HEK293T (cell line): ENCODE results near the gene FAM222B.

Source experiments
- CTCF ChIA-PET: fragments of 350-600 bp; formaldehyde crosslinking; extraction: SDS; loops from one replicate; lab custom pipeline; 2021; ENCODE audit warnings: antibody characterized with exemption, inconsistent platforms; lab: Yijun Ruan, JAX
- POLR2A ChIA-PET: fragments of 350-600 bp; formaldehyde crosslinking; extraction: SDS; loops from one replicate; lab custom pipeline; 2020; ENCODE audit warnings: antibody characterized with exemption, inconsistent platforms; lab: Yijun Ruan, JAX
- DNase-seq: peaks from one replicate; pipeline ENCODE4 v3.0.0; 2012; ENCODE audit warnings: mixed read lengths; ENCODE audit errors: extremely low spot score
- ARNT ChIP-seq: fragments of 450-650 bp; IDR thresholded peaks from 2 replicates; pipeline ENCODE4 v1.6.1; 2017; ENCODE audit warnings: mild to moderate bottlenecking
- BHLHE40 ChIP-seq: fragments of 450-650 bp; IDR thresholded peaks from 2 replicates; pipeline ENCODE4 v1.6.1; 2016; ENCODE audit warnings: mild to moderate bottlenecking, moderate library complexity, borderline replicate concordance
- CTBP1 ChIP-seq: fragments of 450-650 bp; IDR thresholded peaks from 2 replicates; pipeline ENCODE4 v1.6.1; 2016; ENCODE audit warnings: borderline replicate concordance
- ELF4 ChIP-seq: fragments of 450-650 bp; IDR thresholded peaks from 2 replicates; pipeline ENCODE4 v1.6.1; 2017; ENCODE audit warnings: antibody characterized with exemption
- FOXA1 ChIP-seq: fragments of 450-650 bp; IDR thresholded peaks from 2 replicates; pipeline ENCODE4 v1.6.1; 2016; ENCODE audit warnings: mild to moderate bottlenecking
- FOXK2 ChIP-seq: fragments of 450-650 bp; IDR thresholded peaks from 2 replicates; pipeline ENCODE4 v1.6.1; 2016; ENCODE audit warnings: mild to moderate bottlenecking
- FOXM1 ChIP-seq: fragments of 450-650 bp; IDR thresholded peaks from 2 replicates; pipeline ENCODE4 v1.6.1; 2017; ENCODE audit warnings: mild to moderate bottlenecking, borderline replicate concordance
- HDGF ChIP-seq: fragments of 450-650 bp; IDR thresholded peaks from 2 replicates; pipeline ENCODE4 v1.6.1; 2017; ENCODE audit warnings: antibody characterized with exemption, borderline replicate concordance
- L3MBTL2 ChIP-seq: fragments of 450-650 bp; conservative IDR thresholded peaks from 2 replicates; pipeline ENCODE4 v1.6.1; 2016; ENCODE audit warnings: mild to moderate bottlenecking
- LEF1 ChIP-seq: fragments of 450-650 bp; IDR thresholded peaks from 2 replicates; pipeline ENCODE4 v1.6.1; 2017; ENCODE audit warnings: mild to moderate bottlenecking, borderline replicate concordance
- NFRKB ChIP-seq: fragments of 450-650 bp; IDR thresholded peaks from 2 replicates; pipeline ENCODE4 v1.6.1; 2016; ENCODE audit warnings: mild to moderate bottlenecking, moderate library complexity
- SP1 ChIP-seq: fragments of 450-650 bp; IDR thresholded peaks from 2 replicates; pipeline ENCODE4 v1.6.1; 2017
- SUZ12 ChIP-seq: fragments of 450-650 bp; IDR thresholded peaks from 2 replicates; pipeline ENCODE4 v1.6.1; 2016; ENCODE audit warnings: mild to moderate bottlenecking
- TARDBP ChIP-seq: fragments of 450-650 bp; IDR thresholded peaks from 2 replicates; pipeline ENCODE4 v1.6.1; 2016
- ZNF384 ChIP-seq: fragments of 450-650 bp; IDR thresholded peaks from 2 replicates; pipeline ENCODE4 v1.6.1; 2016
- TF ChIP-seq, protein P1 (sequence below): fragments of 450-650 bp; IDR thresholded peaks from 2 replicates; pipeline ENCODE4 v1.6.1; 2016

FAM222B gene

GRCh38 chr17:28842282-28843012 lies at the start of gene FAM222B:
FAM222B (minus strand) TSS chr17:28842790; CDS start chr17:28766667, 76,123 bp downstream.
- TF ChIP-seq ZNF384 = no peak
- TF ChIP-seq ELF4 = no peak
- TF ChIP-seq FOXM1 = no peak
- TF ChIP-seq L3MBTL2 = 0 out of 2 replicates have a peak, but pooled peaks have one; percentile 41
- peak; percentile 95 for DNase-seq
- ChIA-PET POLR2A (interaction anchor here (0.5 to 3.6 kb wide), 34 partner anchors 10 to 547 kb away, joined by 3 to 22 read pairs (median 5); partner anchors contain the start of genes ERAL1, FLOT2, NEK8 and PHF12), CTCF (interaction anchor here (0.6 to 1.7 kb wide), 6 partner anchors 11 to 115 kb away, joined by 3 to 8 read pairs (median 4); no protein-coding TSS in a partner anchor)

DNA sequence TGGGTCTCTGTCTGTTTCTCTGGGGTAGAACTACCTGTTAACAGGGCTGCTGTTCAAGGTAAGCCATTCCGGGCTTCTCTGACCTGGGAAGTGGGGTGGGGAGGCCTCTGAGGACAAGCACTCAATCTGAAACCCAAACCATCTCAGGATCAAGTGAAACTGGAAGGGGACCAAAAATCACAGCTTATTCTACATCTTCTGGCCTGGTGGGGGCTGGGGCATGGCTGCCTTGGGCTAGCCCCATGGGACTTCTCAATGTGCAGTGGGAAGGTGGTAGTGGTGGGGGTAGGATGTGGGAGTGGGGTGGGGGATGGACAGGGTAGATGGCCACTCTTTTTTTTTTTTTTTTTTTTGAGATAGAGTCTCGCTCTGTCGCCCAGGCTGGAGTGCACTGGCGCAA lies 49.4 kb upstream of the FAM222B start:
- DNase-seq = no peak
- ChIA-PET POLR2A (interaction anchor here (2.0 kb wide), 1 partner anchor 10 kb away, joined by 5 read pairs; no protein-coding TSS in a partner anchor), CTCF (no interaction called here)
- TF ChIP-seq SUZ12 (no peak), HDGF (no peak), ARNT (no peak), BHLHE40 (no peak), CTBP1 (no peak), NFRKB (no peak), SP1 (no peak), ELF4 (no peak), LEF1 (no peak)

DNA sequence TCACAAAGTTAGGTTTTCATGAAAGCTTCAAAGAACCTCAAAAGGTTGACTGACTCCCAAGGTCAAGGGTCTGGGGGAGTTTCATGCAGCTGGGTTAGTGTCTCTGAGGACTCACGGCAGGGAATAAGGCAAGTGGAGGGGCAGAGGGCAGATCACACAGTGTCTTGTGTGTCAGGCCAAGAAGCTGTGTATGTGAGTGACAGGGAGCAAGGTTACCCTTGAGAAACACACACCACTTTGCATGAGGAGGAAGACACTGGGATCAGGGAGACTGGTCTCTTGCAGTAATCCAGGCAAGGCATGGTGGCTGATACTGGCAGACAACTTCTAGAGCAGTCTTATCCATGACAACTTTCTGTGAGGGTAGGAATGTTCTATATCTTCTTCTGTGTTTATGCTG lies 48.6 kb upstream of the FAM222B start:
- no peak for TF ChIP-seq FOXK2
- TF ChIP-seq ARNT = no peak
- no peak for TF ChIP-seq LEF1
- no peak for TF ChIP-seq FOXA1
- TF ChIP-seq NFRKB = no peak
- TF ChIP-seq, protein P1, sequence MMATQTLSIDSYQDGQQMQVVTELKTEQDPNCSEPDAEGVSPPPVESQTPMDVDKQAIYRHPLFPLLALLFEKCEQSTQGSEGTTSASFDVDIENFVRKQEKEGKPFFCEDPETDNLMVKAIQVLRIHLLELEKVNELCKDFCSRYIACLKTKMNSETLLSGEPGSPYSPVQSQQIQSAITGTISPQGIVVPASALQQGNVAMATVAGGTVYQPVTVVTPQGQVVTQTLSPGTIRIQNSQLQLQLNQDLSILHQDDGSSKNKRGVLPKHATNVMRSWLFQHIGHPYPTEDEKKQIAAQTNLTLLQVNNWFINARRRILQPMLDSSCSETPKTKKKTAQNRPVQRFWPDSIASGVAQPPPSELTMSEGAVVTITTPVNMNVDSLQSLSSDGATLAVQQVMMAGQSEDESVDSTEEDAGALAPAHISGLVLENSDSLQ = 0 out of 2 replicates have a peak, but pooled peaks have one; percentile 17
- CTCF ChIA-PET = no interaction called here
- no peak for DNase-seq
- POLR2A ChIA-PET = interaction anchor here (2.0 kb wide), 1 partner anchor 11 kb away, joined by 5 read pairs; no protein-coding TSS in a partner anchor

- ChIA-PET CTCF (no interaction called here), POLR2A (interaction anchor here (0.6 kb wide), 1 partner anchor 45 kb away, joined by 4 read pairs; no protein-coding TSS in a partner anchor)
These were observed 47.4 kb upstream of the FAM222B start for GRCh38 chr17:28889996-28890395.

DNA sequence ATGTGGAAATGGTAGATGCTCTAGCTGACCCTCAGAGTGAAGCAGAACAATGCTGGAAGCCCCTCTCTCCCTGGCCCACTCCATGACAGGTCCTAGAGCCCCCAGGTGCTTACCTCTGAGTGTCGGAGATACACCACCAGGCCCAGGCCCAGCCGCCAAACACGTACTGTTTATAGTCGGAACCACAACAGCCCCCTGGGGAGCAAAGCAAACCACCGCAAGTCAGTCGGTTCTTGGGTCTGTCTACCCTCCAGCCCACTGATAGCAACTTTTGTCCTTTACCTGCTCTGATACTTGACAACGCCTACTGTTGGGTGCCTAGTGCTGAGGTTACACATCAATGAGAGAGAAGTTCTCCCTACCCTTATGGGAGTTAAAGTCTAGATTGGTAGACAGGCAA lies 46.2 kb upstream of the FAM222B start:
- DNase-seq = no peak
- CTCF ChIA-PET = interaction anchor here (1.4 kb wide), 1 partner anchor 162 kb away, joined by 4 read pairs; no protein-coding TSS in a partner anchor
- POLR2A ChIA-PET = no interaction called here
- TF ChIP-seq ZNF384 (no peak), CTBP1 (no peak), TARDBP (no peak), SP1 (no peak), HDGF (no peak), BHLHE40 (no peak)

More at GRCh38 chr17:28889996-28890395, 47.4 kb upstream of the FAM222B start:
- no peak for TF ChIP-seq ZNF384
- TF ChIP-seq, protein P1 = no peak
- no peak for TF ChIP-seq SUZ12
- TF ChIP-seq FOXM1 = no peak
- no peak for TF ChIP-seq L3MBTL2
- TF ChIP-seq FOXK2 = no peak
- DNase-seq = no peak

GRCh38 chr17:28887871-28888471 lies 45.4 kb upstream of the FAM222B start:
- POLR2A ChIA-PET = no interaction called here
- TF ChIP-seq ZNF384 = no peak
- TF ChIP-seq FOXA1 = no peak
- TF ChIP-seq BHLHE40 = no peak
- TF ChIP-seq ARNT = no peak
- no peak for TF ChIP-seq L3MBTL2
- TF ChIP-seq LEF1 = no peak
- TF ChIP-seq, protein P1 = no peak
- no peak for TF ChIP-seq TARDBP
- TF ChIP-seq NFRKB = no peak
- TF ChIP-seq SP1 = no peak
- TF ChIP-seq ELF4 = no peak
- TF ChIP-seq FOXM1 = no peak
- TF ChIP-seq HDGF = no peak
- no peak for TF ChIP-seq CTBP1
- TF ChIP-seq SUZ12 = no peak
- no peak for DNase-seq
- CTCF ChIA-PET = interaction anchor here (1.4 kb wide), 1 partner anchor 161 kb away, joined by 4 read pairs; no protein-coding TSS in a partner anchor
